OCI-M2 (cell line): Measurements from ENCODE around the gene IFT20.
"Not testable (repeated sequence)": the region's sequence is repeated elsewhere in the genome, so short reads cannot be mapped to it uniquely, and the experiment has no call there.

Source experiments
- DNase-seq: peaks from one replicate; lab custom pipeline; 2025; ENCODE audit not compliant: unreplicated experiment; lab: John Stamatoyannopoulos, UW

Gene IFT20

DNA sequence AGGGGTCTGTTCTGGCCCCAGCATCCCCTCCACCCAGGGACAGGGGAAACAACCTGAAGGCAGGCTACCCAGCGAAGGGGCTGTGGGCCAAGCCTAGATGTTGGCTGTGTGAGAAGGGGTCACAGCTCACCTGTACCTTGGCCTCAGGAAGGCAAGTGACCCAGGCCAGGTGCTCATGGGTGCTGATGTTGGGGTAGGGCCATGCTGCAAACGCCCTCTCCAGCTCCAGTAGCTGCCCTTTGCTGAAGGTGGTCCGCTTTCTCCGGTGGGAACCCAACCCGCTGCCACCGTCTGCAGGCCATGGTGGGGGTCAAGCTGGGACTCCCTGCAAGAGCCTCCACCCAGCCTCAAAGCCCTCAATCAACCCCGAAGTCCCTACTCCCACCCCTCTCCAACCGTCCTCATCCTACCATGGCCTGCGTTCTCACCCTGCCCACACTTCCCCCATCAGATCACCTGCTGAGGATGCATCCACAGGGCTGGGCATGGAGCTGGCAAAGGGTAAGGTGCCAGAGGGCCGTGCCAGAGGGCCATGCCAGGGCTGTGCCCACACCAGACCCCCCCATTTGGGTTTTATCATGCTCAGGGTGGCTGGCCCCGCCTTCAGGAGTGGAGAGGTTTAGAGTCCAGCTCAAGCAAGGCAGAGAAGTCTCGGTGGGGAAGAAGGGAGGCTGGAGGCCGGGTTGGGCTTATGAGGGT, 29.5 kb upstream of the IFT20 start, which contains the start of gene SEBOX:
Gene SEBOX, minus strand, starts transcription at position 535 of the 699 bp plus-strand sequence. Its CDS starts 48 bp downstream, at position 487.
- DNase-seq = no peak

DNA sequence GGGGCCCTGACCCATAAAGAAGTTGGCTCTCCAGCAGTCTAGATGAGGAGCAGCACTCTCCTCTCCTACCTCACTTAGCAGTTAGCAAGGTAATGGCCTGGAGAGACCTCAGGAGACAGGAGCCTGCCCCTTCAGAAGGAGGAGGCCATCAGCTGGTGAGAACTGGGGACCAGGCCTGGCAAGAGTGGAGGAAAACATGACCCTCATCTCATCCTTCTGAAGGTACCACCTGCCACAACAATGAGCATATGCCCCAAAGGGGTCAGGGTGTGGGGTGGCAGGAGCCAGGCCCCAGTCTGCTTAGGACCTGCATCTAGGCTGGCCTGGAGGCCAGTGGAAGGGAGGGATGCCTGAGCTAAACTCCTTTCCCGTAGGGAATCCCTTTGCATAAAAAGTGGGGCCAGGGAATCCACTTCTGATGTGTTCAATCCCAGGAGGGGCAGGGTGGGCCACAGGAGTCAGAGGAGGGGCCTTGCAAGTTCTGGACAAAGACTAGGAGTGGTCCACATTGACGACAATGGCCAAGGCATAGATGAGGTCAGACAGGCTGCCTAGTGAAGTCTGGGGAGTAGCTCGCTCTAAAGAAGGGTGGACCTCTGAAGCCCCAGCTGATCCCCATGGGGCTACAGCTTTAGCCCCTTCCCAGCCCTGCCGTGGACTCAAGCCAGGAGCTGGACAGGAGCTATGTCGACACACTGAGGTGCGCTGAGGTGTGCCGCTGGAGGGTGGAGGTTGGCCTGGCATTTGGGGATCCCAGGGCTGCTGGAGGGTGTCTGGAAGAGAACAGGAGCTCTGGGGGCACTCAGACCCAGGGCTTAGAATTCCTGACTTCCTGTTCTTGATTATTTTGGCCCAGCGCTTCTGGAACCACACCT, 28.7 kb upstream of the IFT20 start:
- no peak for DNase-seq

DNA sequence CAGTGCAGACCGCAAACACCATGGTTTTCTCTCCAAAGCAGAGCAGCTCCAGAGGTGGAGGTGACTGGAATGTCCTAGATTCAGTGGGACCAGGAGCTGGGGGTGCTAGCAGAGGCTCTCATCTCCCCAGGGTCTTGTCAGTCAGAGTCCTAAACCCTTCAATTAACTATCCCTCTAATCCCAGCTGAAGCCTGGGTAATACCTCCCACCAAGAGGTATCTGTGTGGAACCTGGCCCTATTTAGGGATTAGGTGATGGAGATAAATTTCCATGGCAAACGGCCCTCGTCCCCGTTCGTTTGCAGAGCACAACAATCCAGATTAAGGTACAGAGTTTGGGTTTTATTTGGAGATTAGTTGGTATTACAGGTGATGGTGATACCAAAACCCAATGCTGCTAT, 27.9 kb upstream of the IFT20 start:
- DNase-seq = no peak

DNA sequence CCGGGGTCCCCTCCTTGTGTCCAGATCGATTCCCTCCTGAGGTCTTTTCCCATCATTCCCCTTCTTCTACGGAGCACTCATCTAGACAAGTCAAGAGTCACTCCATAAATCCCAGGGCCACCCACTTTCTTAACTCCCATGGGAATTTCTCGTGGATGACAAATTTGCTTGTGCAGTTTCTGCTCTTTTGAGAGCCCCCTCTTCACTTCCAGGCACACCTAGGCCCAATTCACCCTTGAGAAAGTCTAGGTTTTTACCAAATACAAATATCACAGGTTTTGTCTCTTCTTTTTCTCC, 22.6 kb upstream of the IFT20 start:
- DNase-seq = no peak

DNA sequence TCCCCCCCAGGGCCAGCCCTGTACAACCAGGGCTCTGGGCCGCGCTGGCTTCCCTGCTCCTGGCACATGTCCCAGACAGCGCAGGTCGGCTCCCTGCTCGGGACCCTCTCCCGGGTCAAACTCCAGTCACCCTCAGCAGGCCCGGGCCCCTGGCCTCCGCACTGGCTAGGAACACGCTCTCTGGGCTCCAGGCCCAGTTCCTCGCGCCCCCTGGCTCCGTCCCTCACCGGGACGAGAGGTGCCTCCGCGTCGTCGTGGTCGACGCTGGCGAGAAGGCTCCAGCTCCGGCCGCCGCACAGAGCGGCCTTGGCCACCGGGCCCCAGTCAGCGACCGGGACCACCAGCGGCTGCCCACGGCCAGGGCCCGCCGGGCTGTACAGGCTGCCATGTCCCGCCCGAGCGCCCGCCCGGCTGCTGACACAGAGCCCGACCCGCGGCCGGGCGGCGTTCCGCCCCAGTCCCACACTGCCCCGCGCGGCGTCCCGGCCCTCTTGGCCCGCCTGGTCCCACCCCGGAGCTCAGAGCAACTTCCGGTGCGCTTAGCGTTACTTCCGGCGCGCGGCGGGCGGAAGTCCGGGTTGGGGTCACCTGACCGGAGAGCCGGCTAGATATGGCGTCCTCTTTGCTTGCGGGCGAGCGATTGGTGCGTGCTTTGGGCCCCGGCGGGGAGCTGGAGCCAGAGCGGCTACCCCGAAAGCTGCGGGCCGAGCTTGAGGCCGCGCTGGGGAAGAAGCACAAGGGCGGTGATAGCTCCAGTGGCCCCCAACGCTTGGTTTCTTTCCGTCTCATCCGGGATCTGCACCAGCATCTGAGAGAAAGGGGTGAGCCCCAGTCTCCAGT, 22.0 kb upstream of the IFT20 start, which contains the start of gene POLDIP2:
Gene POLDIP2, minus strand, starts transcription at position 467 of the 840 bp plus-strand sequence. Its CDS starts 79 bp downstream, at position 388.
- peak; percentile 61 for DNase-seq

DNA sequence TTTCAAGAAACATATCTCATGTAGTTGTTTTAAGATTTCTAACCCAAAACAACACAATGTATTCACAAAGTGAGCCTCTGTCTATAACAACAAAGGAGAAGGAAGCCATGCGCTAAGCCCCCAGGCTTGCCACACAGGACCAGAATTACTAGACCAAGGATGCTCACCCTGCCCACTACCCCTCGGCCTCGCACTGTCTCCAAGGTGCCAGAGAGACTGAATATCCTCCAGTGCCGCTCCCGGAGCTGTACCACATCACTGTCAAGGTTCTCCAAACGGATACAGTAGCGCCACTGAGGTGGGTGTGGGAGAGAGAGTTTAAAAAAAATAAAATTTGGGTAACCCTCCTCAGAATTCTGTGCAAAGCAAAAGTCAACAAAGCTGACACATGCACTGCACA, 15.0 kb upstream of the IFT20 start:
- no peak for DNase-seq

DNA sequence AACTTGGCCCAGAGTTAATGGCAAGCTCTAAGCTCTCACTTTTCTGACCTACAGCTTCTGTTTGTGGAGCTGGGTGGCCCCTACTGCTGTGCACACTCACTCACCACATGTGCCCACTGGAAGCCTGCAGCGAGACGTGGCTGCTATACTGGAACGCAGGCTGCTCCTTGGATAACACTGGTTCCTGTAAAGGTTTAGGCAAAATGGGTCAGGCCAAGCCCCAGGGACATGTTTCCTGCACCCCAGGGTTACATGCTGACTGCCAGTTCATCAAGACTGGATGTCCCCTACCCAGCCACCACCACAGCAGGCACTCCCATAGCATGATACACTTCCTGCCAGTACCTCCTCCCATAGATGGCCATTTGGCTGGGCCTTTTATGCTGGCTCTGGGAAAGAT, 13.7 kb upstream of the IFT20 start:
- DNase-seq = no peak

DNA sequence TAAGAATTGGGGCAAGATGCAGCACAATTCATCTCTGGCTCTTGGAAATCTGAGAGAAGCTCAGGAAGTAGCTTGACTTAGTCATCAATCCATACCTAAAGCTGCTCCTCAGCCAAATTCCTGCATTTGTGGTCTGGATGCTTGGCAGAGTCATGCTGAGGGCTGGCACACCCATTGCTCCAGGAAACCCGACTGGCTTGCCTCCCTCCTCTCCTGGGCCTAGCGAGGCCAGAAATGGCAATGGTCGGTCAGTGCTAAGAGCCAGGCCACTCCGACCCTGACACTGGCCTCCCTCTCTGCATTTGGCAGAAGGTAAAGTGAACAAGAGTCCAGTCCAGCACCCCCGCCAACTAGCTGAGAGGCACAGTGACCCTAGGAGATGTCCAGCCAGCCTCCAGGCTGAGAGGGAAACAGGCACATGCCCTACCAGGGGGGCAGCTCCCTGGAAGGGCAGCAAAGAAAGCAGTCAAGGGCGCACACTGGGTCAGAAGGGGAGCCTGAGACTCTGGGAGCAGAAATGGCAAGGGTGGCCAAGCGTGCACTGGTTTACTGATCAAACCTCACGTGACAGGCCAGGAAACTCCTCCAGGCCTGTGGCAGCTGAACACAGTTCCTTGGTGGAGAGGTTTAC, 12.1 kb upstream of the IFT20 start:
- no peak for DNase-seq

DNA sequence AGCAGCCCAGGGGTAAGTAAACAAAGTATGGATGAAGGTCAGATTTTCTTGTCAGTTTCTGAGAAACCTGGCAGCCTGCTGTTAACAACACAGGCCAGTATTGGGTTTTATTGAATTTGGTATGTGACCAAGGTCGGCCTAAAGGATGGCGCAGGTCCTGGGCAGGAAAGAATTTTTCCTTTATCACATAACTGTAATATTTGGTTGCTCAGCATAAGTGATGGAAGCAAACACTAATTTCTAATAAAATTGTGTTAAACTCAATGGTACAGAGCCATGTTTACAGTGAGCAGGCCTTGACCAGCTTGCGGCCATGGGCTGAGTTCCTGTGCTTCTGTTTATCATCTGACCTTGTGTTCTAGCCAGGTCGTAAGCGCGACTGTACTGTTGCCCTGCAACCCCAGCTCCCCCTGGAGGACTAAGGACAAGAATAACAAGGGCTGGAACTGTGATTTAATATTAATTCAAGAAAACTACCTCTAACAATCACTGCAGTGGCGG, 11.5 kb upstream of the IFT20 start:
- DNase-seq = no peak

DNA sequence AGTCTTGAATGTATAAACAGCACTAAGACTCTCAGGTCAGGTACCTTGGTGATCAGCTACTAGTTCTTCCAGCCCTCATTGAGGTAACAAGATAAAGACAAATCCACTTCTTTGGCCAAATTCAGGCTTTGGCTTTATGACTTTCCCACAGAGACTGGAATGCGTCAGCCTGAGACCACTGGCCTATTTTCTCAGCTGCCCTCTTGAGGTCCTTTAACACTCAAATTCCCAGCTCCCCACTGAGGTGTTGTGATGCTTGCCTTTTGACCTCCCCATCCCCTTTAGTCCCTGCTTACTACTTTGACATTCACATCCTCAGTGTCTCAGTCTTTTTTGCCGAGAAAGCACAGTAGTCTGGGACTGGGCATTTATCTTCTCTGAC, 10.9 kb upstream of the IFT20 start:
- no peak for DNase-seq

DNA sequence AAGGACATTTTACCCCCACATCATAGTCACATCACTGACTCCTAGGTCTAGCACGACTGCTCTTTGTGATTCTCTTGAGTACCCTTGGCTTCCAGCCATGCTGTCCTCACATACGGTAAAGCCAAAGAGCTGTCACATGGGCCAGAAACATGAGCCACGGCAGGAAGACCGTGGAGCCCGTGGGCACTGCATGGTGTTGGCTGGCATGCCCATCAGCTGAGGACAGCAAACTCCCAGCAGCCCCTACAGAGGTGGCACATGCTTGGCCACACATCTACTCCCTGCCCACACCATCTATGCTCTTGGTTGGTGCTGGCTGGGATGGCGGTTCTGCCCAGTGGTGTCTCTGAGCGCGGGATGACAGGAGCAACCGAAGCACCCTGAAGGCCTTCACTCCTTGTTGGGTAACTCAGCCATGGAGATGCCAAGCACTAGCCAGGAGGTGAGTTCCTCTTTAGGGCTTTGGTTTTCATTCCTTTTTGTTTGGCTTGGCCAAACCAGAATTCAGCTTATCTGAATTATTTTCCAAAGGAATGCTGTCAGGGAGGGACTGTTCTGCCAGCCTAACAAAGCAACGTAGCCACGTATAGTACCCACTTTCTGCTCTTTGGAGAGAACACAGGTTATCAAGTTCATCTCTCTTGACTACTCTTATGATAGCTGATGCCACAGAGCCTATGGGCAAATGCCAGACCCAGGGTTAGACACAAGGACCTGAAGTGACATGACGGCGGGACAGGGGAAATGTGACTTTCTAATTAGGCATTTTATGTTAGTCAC, 10.3 kb upstream of the IFT20 start:
- DNase-seq = no peak

DNA sequence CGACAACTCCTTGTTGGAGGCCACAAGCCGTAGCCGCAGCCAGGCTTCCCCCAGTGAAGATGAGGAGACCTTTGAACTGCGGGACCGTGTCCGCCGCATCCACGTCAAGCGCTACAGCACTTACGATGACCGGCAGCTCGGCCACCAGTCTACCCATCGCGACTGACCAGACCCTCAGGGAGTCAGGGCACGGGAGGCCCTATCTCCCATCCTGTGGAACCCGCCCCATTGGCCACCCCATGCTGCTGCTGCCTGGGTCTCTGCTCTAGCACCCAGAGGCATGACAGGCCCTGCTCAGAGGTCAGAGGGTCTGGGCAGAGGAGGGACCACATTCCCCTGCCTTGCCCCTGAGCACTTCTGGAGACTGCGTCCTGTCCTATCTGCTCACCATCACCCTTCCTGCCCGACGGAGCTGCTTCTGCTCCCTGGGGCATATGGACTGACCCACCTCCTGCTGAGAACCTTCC, 9.2 kb upstream of the IFT20 start:
- no peak for DNase-seq

DNA sequence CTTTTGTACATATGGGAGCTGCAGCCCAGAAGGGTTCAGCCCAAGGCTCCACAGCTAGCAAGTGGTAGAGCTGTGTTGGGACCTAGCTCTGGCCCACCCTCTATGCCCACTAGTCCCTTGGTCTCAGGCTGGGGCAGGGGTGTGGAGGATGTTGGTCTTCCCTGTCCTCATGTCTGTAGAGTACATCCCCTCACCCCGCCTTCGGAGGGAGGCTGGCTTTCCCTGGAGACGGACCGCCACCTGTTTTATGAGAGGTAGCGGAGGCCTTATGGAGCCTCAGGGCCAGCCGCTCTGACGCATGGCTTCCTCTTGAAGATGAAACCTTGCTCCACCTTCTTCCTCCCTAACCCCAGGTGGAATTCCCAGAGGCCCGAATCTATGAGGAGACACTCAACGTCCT, 8.7 kb upstream of the IFT20 start:
- DNase-seq = no peak

DNA sequence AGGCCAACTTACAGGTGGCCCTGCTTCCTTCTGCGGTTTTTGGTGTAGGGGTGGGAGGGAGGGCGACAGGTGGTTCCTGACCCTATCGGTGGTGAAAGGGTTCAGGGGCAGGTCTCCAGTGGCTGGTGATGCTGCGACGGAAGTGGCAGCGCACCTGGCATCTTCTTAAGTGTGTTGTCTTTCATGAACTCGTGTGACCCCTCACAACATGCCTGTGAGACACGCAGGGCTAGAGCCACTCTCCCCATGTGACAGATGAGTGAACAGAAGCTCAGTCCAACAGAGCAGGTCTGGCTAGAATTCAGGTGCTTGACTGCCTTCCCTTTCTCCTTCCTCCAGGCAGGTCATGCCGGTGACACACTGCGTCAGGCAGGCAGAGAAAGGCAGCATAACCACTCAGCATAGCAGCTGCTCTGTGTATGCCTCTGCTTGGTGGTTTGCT, 8.2 kb upstream of the IFT20 start:
- DNase-seq = no peak

DNA sequence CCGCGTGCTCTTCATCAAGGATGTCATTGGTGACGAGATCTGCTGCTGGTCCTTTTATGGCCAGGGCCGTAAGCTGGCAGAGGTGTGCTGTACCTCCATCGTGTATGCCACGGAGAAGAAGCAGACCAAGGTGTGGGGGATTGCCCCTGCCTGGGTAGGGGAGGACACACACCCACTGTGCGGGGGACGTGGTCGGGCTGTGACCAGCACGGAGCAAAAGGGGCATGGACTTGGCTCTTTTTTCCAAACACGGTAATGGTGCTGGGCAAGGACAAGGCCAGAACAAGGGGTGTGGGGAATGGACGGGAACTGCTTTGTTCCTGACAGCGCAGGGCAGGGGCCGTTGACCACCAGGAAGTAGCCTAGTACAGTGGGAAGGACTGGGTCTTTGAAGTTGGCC, 7.0 kb upstream of the IFT20 start:
- DNase-seq = no peak

DNA sequence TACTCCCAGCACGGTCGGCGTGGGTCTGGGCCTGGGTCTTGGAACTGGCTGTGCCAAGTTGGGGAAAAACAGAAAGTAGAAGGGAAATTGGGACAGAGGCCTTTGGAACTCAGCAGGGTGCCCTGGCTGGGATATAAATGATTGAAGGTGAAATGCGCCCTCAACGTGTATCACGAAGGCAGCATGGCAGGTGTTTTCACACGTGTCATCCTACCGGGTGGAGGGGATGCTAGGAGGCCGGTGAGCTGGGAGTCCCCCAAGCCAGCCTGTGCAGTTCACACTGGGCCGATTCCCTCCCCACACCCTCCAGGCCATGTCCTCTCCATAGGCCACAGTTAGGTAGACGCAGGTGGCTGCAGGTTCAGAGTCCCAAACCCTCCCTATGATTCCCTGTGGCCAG, 6.2 kb upstream of the IFT20 start:
- DNase-seq = no peak

DNA sequence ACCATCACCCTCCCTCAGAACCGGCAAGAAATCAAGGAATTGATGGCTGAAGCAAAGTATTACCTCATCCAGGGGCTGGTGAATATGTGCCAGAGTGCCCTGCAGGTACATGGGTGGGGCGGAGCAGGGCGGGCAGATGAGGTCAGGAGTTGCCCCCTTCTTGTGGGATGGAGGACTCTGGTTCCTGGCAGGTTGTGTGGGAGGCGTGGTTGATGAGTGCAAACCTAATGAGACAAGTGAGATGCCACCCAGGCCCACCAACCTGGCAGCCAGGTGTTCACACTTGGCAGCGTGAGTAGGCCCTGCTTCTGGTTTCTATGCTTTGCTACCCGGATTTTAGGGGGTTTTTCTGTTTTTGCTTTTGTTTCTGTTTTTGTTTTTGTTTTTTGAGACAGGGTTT, 5.1 kb upstream of the IFT20 start:
- no peak for DNase-seq

DNA sequence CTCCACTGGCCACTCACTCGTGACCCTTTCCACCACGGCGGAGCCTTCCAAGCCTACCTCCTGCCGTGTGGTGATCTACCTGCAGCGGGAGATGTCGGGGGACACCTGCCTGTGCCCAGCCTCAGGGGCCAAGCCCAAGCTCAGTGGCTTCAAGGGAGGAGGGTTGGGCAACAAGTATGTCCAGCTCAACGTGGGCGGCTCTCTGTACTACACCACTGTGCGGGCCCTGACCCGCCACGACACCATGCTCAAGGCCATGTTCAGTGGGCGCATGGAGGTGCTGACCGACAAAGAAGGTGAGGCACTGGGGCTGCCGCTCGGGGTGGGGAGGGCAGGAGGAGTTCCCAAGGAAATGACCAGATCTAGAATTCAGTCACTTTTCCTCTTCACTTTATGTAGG, 4.2 kb upstream of the IFT20 start:
- DNase-seq = no peak

DNA sequence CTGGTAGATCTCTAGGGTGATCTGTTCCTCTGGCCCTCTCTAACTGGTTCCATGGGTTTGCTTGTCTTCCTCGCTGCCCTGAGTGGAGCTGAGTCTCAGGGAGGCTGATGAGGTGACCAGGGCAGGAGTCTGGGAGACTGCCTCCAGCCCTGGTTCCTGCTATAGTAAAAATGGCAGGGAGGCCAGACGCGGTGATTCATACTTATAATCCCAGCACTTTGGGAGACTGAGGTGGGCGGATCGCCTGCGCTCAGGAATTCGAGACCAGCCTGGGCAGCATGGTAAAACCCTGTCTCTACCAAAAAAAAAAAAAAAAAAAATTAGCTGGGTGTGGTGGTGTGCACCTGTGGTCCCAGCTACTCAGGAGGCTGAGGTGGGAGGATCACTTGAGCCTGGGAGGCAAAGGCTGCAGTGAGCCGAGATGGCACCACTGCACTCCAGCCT, 3.5 kb upstream of the IFT20 start:
- DNase-seq = not testable (repeated sequence)
